Measurements from ENCODE around the gene PRCD.
"Not testable (repeated sequence)": the region's sequence is repeated elsewhere in the genome, so short reads cannot be mapped to it uniquely, and the experiment has no call there.

PRCD gene

GRCh38 chr17:76563359-76563758 is 23.5 kb downstream of the PRCD start:
- not testable (repeated sequence) for H3K27ac Mint-ChIP-seq, H3K9me3 Mint-ChIP-seq, H3K27me3 Mint-ChIP-seq
- Mint-ChIP-seq H3K4me3 (peak overlapping the region; percentile 49), H3K4me1 (peaks cover 67% of the 10 kb centered on the region), H3K36me3 (peaks cover 29% of the 10 kb centered on the region)

- Mint-ChIP-seq H3K36me3 (peaks cover 20% of the 10 kb centered on the region), H3K4me1 (peaks cover 62% of the 10 kb centered on the region), H3K4me3 (peak overlapping the region; percentile 71), H3K27ac (peak overlapping the region; percentile 84)
- H3K27me3 Mint-ChIP-seq, H3K9me3 Mint-ChIP-seq: not testable (repeated sequence)
Observed at GRCh38 chr17:76564991-76565727, 25.3 kb downstream of the PRCD start.

GRCh38 chr17:76565728-76566612 is 26.1 kb downstream of the PRCD start:
- H3K4me1 Mint-ChIP-seq: peaks cover 54% of the 10 kb centered on the region
- H3K9me3 Mint-ChIP-seq: no peaks in the 10 kb centered on the region
- peak overlapping the region; percentile 71 for H3K4me3 Mint-ChIP-seq
- peak overlapping the region; percentile 84 for H3K27ac Mint-ChIP-seq
- no peaks in the 10 kb centered on the region for H3K27me3 Mint-ChIP-seq
- H3K36me3 Mint-ChIP-seq: peaks cover 19% of the 10 kb centered on the region

- H3K27me3 Mint-ChIP-seq: no peaks in the 10 kb centered on the region
- H3K4me3 Mint-ChIP-seq: no peak overlapping the region
- no peaks in the 10 kb centered on the region for H3K9me3 Mint-ChIP-seq
- no peak overlapping the region for H3K27ac Mint-ChIP-seq
- peaks cover 19% of the 10 kb centered on the region for H3K36me3 Mint-ChIP-seq
- peaks cover 48% of the 10 kb centered on the region for H3K4me1 Mint-ChIP-seq
Observed at GRCh38 chr17:76566613-76566943, 26.7 kb downstream of the PRCD start.

GRCh38 chr17:76566988-76567431 is 27.2 kb downstream of the PRCD start:
- H3K27me3 Mint-ChIP-seq: no peaks in the 10 kb centered on the region
- peaks cover 45% of the 10 kb centered on the region for H3K4me1 Mint-ChIP-seq
- H3K4me3 Mint-ChIP-seq: no peak overlapping the region
- H3K9me3 Mint-ChIP-seq: no peaks in the 10 kb centered on the region
- no peak overlapping the region for H3K27ac Mint-ChIP-seq
- peaks cover 16% of the 10 kb centered on the region for H3K36me3 Mint-ChIP-seq

GRCh38 chr17:76567634-76568432 is 28.0 kb downstream of the PRCD start:
- H3K4me3 Mint-ChIP-seq: no peak overlapping the region
- peaks cover 15% of the 10 kb centered on the region for H3K36me3 Mint-ChIP-seq
- peaks cover 41% of the 10 kb centered on the region for H3K4me1 Mint-ChIP-seq
- H3K27me3 Mint-ChIP-seq: no peaks in the 10 kb centered on the region
- no peaks in the 10 kb centered on the region for H3K9me3 Mint-ChIP-seq
- H3K27ac Mint-ChIP-seq: peak overlapping the region; percentile 59

GRCh38 chr17:76568811-76569221 is 29.0 kb downstream of the PRCD start:
- Mint-ChIP-seq H3K36me3 (peaks cover 13% of the 10 kb centered on the region), H3K4me1 (peaks cover 39% of the 10 kb centered on the region), H3K27me3 (no peaks in the 10 kb centered on the region), H3K9me3 (no peaks in the 10 kb centered on the region), H3K27ac (no peak overlapping the region), H3K4me3 (no peak overlapping the region)

- Mint-ChIP-seq H3K27ac (no peak overlapping the region), H3K9me3 (no peaks in the 10 kb centered on the region), H3K27me3 (no peaks in the 10 kb centered on the region), H3K4me1 (peaks cover 35% of the 10 kb centered on the region), H3K4me3 (no peak overlapping the region), H3K36me3 (peaks cover 13% of the 10 kb centered on the region)
Observed at GRCh38 chr17:76569607-76570279, 29.9 kb downstream of the PRCD start.

GRCh38 chr17:76570457-76570856 is 30.6 kb downstream of the PRCD start:
- Mint-ChIP-seq H3K27ac (no peak overlapping the region), H3K4me3 (no peak overlapping the region), H3K9me3 (no peaks in the 10 kb centered on the region), H3K4me1 (peaks cover 28% of the 10 kb centered on the region), H3K36me3 (peaks cover 9% of the 10 kb centered on the region), H3K27me3 (no peaks in the 10 kb centered on the region)

- Mint-ChIP-seq H3K27ac (no peak overlapping the region), H3K4me3 (no peak overlapping the region), H3K36me3 (peaks cover 4% of the 10 kb centered on the region), H3K27me3 (no peaks in the 10 kb centered on the region), H3K4me1 (peaks cover 23% of the 10 kb centered on the region), H3K9me3 (no peaks in the 10 kb centered on the region)
Observed at GRCh38 chr17:76570877-76571471, 31.1 kb downstream of the PRCD start.

- no peaks in the 10 kb centered on the region for H3K9me3 Mint-ChIP-seq
- no peaks in the 10 kb centered on the region for H3K36me3 Mint-ChIP-seq
- no peaks in the 10 kb centered on the region for H3K27me3 Mint-ChIP-seq
- no peak overlapping the region for H3K27ac Mint-ChIP-seq
- peaks cover 12% of the 10 kb centered on the region for H3K4me1 Mint-ChIP-seq
- H3K4me3 Mint-ChIP-seq: no peak overlapping the region
Observed at GRCh38 chr17:76572201-76572910, 32.5 kb downstream of the PRCD start.

GRCh38 chr17:76573096-76573495 is 33.3 kb downstream of the PRCD start:
- no peak overlapping the region for H3K4me3 Mint-ChIP-seq
- H3K27ac Mint-ChIP-seq: no peak overlapping the region
- peaks cover 6% of the 10 kb centered on the region for H3K4me1 Mint-ChIP-seq
- no peaks in the 10 kb centered on the region for H3K27me3 Mint-ChIP-seq
- H3K9me3 Mint-ChIP-seq: no peaks in the 10 kb centered on the region
- no peaks in the 10 kb centered on the region for H3K36me3 Mint-ChIP-seq

GRCh38 chr17:76574166-76574565 is 34.3 kb downstream of the PRCD start:
- H3K4me1 Mint-ChIP-seq: no peaks in the 10 kb centered on the region
- H3K9me3 Mint-ChIP-seq: no peaks in the 10 kb centered on the region
- no peak overlapping the region for H3K27ac Mint-ChIP-seq
- no peak overlapping the region for H3K4me3 Mint-ChIP-seq
- H3K27me3 Mint-ChIP-seq: no peaks in the 10 kb centered on the region
- no peaks in the 10 kb centered on the region for H3K36me3 Mint-ChIP-seq

- H3K4me3 Mint-ChIP-seq: no peak overlapping the region
- H3K36me3 Mint-ChIP-seq: no peaks in the 10 kb centered on the region
- H3K9me3 Mint-ChIP-seq: no peaks in the 10 kb centered on the region
- H3K4me1 Mint-ChIP-seq: no peaks in the 10 kb centered on the region
- no peak overlapping the region for H3K27ac Mint-ChIP-seq
- H3K27me3 Mint-ChIP-seq: no peaks in the 10 kb centered on the region
Observed at GRCh38 chr17:76575570-76575969, 35.7 kb downstream of the PRCD start.
